Heart left ventricle (tissue), 16 donors: ENCODE results near the gene SUCNR1. TPM values are rescaled to one million over a fixed set of nuclear protein-coding genes. Genes with fewer than 3 reads are reported as not detected.
"Not testable (repeated sequence)": the region's sequence is repeated elsewhere in the genome, so short reads cannot be mapped to it uniquely, and the experiment has no call there.

ENCODE experiments used
- ATAC-seq, 4 donors: fragments of 200-7000 bp; cut with Tn5 transposase; one replicate each; pipeline ENCODE4 v1.9.1; 2020 to 2022; ENCODE audit warnings: moderate library complexity in 4 of 4, mild to moderate bottlenecking in 3 of 4, moderate number of reproducible peaks in 1 of 4
- DNase-seq, 5 donors: peaks; one replicate each; pipeline ENCODE4 v3.0.0-alpha.2; 2020
- H3K27ac ChIP-seq, 12 donors: fragments of 200-600 bp; sonication (generic) in 4 of 12; one replicate each; pipeline versions ENCODE4 v1.5.0 to v1.8.0; 2016 to 2022; ENCODE audit warnings: mild to moderate bottlenecking in 2 of 12
- H3K27me3 ChIP-seq, 9 donors: fragments of 200-600 bp; sonication (generic) in 2 of 9; one replicate each; pipeline versions ENCODE4 v1.5.1 to v1.8.0; 2016 to 2022; ENCODE audit warnings: mild to moderate bottlenecking in 3 of 9
- H3K36me3 ChIP-seq, 9 donors: fragments of 200-600 bp; sonication (generic) in 2 of 9; one replicate each; pipeline versions ENCODE4 v1.5.0 to v1.8.0; 2018 to 2022; ENCODE audit warnings: mild to moderate bottlenecking in 2 of 9
- H3K4me1 ChIP-seq, 12 donors: fragments of 200-600 bp; sonication (generic) in 4 of 12; one replicate each; pipeline versions ENCODE4 v1.5.0 to v1.8.0; 2016 to 2022; ENCODE audit warnings: mild to moderate bottlenecking in 3 of 12
- H3K4me3 ChIP-seq, 12 donors: fragments of 200-600 bp; sonication (generic) in 4 of 12; one replicate each; pipeline versions ENCODE4 v1.5.0 to v1.8.0; 2017 to 2022; ENCODE audit warnings: mild to moderate bottlenecking in 9 of 12, moderate library complexity in 4 of 12
- H3K9me3 ChIP-seq, 12 donors: fragments of 200-600 bp; sonication (generic) in 4 of 12; one replicate each; pipeline versions ENCODE4 v1.5.0 to v1.8.0; 2016 to 2022; ENCODE audit warnings: mild to moderate bottlenecking in 1 of 12
- CTCF ChIP-seq, 12 donors: fragments of 200-600 bp; sonication (generic) in 4 of 12; IDR thresholded peaks; one replicate each; pipeline versions ENCODE4 v1.5.0 to v1.8.0; 2018 to 2022; ENCODE audit warnings: antibody characterized with exemption in 12 of 12, mild to moderate bottlenecking in 5 of 12
- POLR2A ChIP-seq, 2 donors: fragments of 450-650 bp; IDR thresholded peaks; one replicate each; pipeline ENCODE4 v1.6.1; 2017; ENCODE audit warnings: antibody characterized with exemption in 2 of 2, mild to moderate bottlenecking in 2 of 2, moderate library complexity in 2 of 2
- WGBS, 4 donors: extraction: QIAGEN DNeasy Blood & Tissue Kit in 2 of 4; methylation state at CpG; one replicate each; pipeline versions ENCODE4 v1.1.5 to v1.1.7; 2013 to 2018; 5-methylcytosine and 5-hydroxymethylcytosine counted together
- intact Hi-C, 10 donors: fragments of 100-400 bp; cut with DNase I; formaldehyde crosslinking; loops; one replicate each; pipeline versions ENCODE4 v1.11.1 to v1.14.2; 2022
- polyA plus RNA-seq, 2 donors: library from polyadenylated mRNA; stranded (reverse); fragments of 200-250 nt; gene quantifications; one replicate each; pipeline ENCODE4 v1.2.3, GENCODE V29; 2013
- total RNA-seq, 9 donors: library from RNA; depleted of rRNA in 2 of 9; stranded (reverse); fragments of >200 nt in 2 of 9; fragmentation: NEBNext Ultra II Directional in 3 of 9; extraction: Animal tissue kit (Norgen Biotek cat#: 25700) in 3 of 9; gene quantifications; one replicate each; pipeline versions ENCODE4 v1.1.0 to v1.2.4, GENCODE V29; 2016 to 2023
- donor health status: ischemic (EF 13 %, LVEDD 7.1; RV severe dilation, severe dysfunction).
- donor health status: healthy with polysubstance abuse.
- donor health status: DM: no; HTN: yes; CAD: no.
- donor health status: DM: no; HTN: no; CAD: no.
- donor health status: ischemic (EF 25% LVEDD 6.9; RV normal size, moderate dysfunction).
- donor health status: ischemic (EF 25% LVEDD 5.7; RV mildly dilated, moderate dysfunction).
- donor health status: healthy.
- donor health status: DM: yes; HTN: yes; CAD: no.
- donor health status: ischemic (EF 35%, LVEDD 5.7; RV mildly dilated, moderate dysfunction).
- donor health status: nonischemic (EF 11% LVEDD 7.7; RV severe dilation, severe dysfunction).
- donor health status: DM: yes; HTN: yes; CAD: no.
- donor health status: PGD.
- donor health status: ischemic (EF 29% LVEDD 5.4; RV normal size, mild dysfunction).
- donor health status: nonischemic (EF 23%, LVEDD 6.1; RV moderate dilation, normal function).

The SUCNR1 gene
- total and polyA plus RNA-seq, 11 donors: 0.07 to 7.2 (median 0.18) TPM; not detected in 1

GRCh38 chr3:151843275-151843674 lies 30.2 kb upstream of the SUCNR1 start:
- Histone ChIP-seq H3K4me1 (peaks cover 0 to 3% (median 0%) of the 10 kb centered on the region in 12 donors), H3K4me3 (no peak overlapping the region), H3K36me3 (no peaks in the 10 kb centered on the region), H3K27ac (no peak overlapping the region), H3K9me3 (no peaks in the 10 kb centered on the region), H3K27me3 (no peaks in the 10 kb centered on the region)
- intact Hi-C loops: loop anchor here in 3 of 10 donors (5.0 to 10.0 kb wide), 5 partner anchors 72 to 616 kb away; no protein-coding TSS in a partner anchor
- ATAC-seq (no peak), DNase-seq (no peak)
- TF ChIP-seq POLR2A (IDR thresholded peaks at IDR 0.05): no peak
- no peak for TF ChIP-seq CTCF (IDR thresholded peaks at IDR 0.05)
- 18 to 34% (median 28%) methylated on average over 1 of the region's 1 CpG for WGBS, 4 donors

GRCh38 chr3:151845306-151845905 lies 28.0 kb upstream of the SUCNR1 start:
- H3K36me3 ChIP-seq: no peaks in the 10 kb centered on the region
- WGBS, 4 donors: 59 to 77% (median 71%) methylated on average over 3 of the region's 3 CpGs
- no peak overlapping the region for H3K27ac ChIP-seq
- peaks cover 0 to 13% (median 2%) of the 10 kb centered on the region in 12 donors for H3K9me3 ChIP-seq
- H3K4me3 ChIP-seq: no peak overlapping the region
- H3K27me3 ChIP-seq: no peaks in the 10 kb centered on the region
- intact Hi-C loops: loop anchor here in 1 of 10 donors (10.0 kb wide), 1 partner anchor 69 kb away; no protein-coding TSS in a partner anchor
- no peaks in the 10 kb centered on the region for H3K4me1 ChIP-seq
- TF ChIP-seq CTCF (IDR thresholded peaks at IDR 0.05) (no peak), POLR2A (IDR thresholded peaks at IDR 0.05) (no peak)
- no peak for ATAC-seq
- DNase-seq: no peak

GRCh38 chr3:151850065-151850464 lies 23.4 kb upstream of the SUCNR1 start:
- intact Hi-C loops, H3K4me1 ChIP-seq, H3K27me3 ChIP-seq, H3K27ac ChIP-seq, H3K36me3 ChIP-seq, H3K4me3 ChIP-seq, ATAC-seq, DNase-seq: not testable (repeated sequence)
- peaks cover 0 to 20% (median 3%) of the 10 kb centered on the region in 12 donors for H3K9me3 ChIP-seq
- WGBS, 4 donors: 87 to 93% (median 91%) methylated on average over 2 of the region's 2 CpGs

GRCh38 chr3:151852074-151852811 lies 21.2 kb upstream of the SUCNR1 start:
- H3K27ac ChIP-seq: no peak overlapping the region
- peaks cover 0 to 20% (median 3%) of the 10 kb centered on the region in 12 donors for H3K9me3 ChIP-seq
- intact Hi-C loops: no loop called here
- WGBS, 4 donors: 82 to 92% (median 85%) methylated on average over 10 to 11 of the region's 11 CpGs
- no peak overlapping the region for H3K4me3 ChIP-seq
- no peaks in the 10 kb centered on the region for H3K36me3 ChIP-seq
- ATAC-seq (no peak), DNase-seq (no peak)
- H3K27me3 ChIP-seq: no peaks in the 10 kb centered on the region
- no peaks in the 10 kb centered on the region for H3K4me1 ChIP-seq
- TF ChIP-seq CTCF (IDR thresholded peaks at IDR 0.05) (no peak), POLR2A (IDR thresholded peaks at IDR 0.05) (no peak)
